Measurements from ENCODE around the gene CFAP221. TPM values are rescaled to one million over a fixed set of nuclear protein-coding genes. Genes with fewer than 3 reads are reported as not detected.
"Not testable (repeated sequence)": the region's sequence is repeated elsewhere in the genome, so short reads cannot be mapped to it uniquely, and the experiment has no call there.

CFAP221 gene
- total and polyA plus RNA-seq, 2 donors, result 0.14 to 0.41 TPM

DNA sequence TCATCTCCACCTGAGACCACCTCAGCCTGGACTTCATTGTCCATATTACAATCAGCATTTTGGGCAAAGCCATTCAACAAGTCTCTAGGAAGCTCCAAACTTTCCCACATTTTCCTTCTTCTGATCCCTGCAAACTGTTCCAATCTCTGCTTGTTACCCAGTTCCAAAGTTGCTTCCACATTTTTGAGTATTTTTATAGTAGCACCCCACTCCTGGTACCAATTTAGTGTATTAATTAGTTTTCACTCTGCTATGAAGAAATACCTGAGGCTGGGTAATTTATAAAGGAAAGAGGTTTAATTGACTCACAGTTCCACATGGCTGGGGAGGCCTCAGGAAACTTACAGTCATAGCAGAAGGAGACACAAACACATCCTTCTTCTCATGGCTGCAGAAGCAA lies 69.9 kb downstream of the CFAP221 start:
- H3K4me1 ChIP-seq (ENCODE audit: control insufficient read depth in 2 of 2, insufficient read depth in 2 of 2, low read length in 2 of 2); H3K27ac ChIP-seq (ENCODE audit: low read depth in 1 of 2, low read length in 1 of 2); H3K9me3 ChIP-seq (ENCODE audit: control insufficient read depth in 2 of 2, insufficient read depth in 1 of 2, low read length in 1 of 2); H3K27me3 ChIP-seq (ENCODE audit: control insufficient read depth in 2 of 2, insufficient read depth in 1 of 2, low read length in 1 of 2); H3K4me3 ChIP-seq (ENCODE audit: low read length in 2 of 2); H3K36me3 ChIP-seq (ENCODE audit: control insufficient read depth in 2 of 2, insufficient read depth in 2 of 2, low read length in 1 of 2); DNase-seq (ENCODE audit: low read depth in 6 of 9, low spot score in 9 of 9): not testable (repeated sequence)

DNA sequence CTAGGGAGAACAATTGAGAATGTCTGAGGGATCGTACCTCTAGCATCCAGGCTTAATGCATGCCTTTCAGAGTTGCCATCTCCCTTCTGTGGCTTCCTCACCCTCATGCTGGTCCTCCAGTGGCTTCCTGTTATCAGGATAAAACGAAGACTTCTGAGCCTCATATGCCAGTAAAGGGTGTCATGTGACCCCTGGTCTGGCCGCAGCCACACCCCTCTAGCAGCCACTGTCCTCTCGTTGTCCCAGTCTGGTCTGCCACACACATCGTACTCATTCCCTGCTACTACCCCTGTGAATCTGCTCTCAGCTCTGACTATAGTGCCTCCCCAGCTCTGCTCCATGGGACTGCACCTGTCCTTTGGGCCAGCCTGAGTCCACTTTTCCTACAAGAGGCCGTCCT lies 72.2 kb downstream of the CFAP221 start:
- peaks cover 0 to 4% of the 10 kb centered on the region in 2 donors for H3K9me3 ChIP-seq (ENCODE audit: control insufficient read depth in 2 of 2, insufficient read depth in 1 of 2, low read length in 1 of 2)
- no peak for DNase-seq (ENCODE audit: low read depth in 6 of 9, low spot score in 9 of 9)
- no peaks in the 10 kb centered on the region for H3K36me3 ChIP-seq (ENCODE audit: control insufficient read depth in 2 of 2, insufficient read depth in 2 of 2, low read length in 1 of 2)
- no peak overlapping the region for H3K27ac ChIP-seq (ENCODE audit: low read depth in 1 of 2, low read length in 1 of 2)
- H3K4me3 ChIP-seq (ENCODE audit: low read length in 2 of 2), result no peak overlapping the region
- no peaks in the 10 kb centered on the region for H3K27me3 ChIP-seq (ENCODE audit: control insufficient read depth in 2 of 2, insufficient read depth in 1 of 2, low read length in 1 of 2)
- no peaks in the 10 kb centered on the region for H3K4me1 ChIP-seq (ENCODE audit: control insufficient read depth in 2 of 2, insufficient read depth in 2 of 2, low read length in 2 of 2)
- WGBS, result 88% methylated on average over 6 of the region's 6 CpGs

DNA sequence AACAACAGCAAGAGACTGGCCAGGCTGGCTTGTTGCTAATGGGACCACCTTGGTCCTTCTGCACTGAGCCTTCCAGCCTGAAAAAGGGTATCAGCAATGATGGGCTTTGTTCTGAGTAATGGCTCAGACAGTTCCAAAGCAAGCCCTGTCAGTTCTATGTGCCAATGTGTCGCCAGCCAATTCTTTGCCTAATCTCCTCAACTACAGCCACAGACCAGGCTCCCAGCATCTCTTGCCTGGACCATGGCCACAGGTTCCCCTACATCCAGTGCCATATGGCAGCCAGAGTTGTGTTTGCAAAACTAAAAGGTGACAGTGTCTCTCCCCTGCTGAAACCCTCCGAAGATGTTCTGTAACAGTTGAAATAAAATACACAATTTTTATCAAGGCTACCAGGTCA lies 73.2 kb downstream of the CFAP221 start:
- Histone ChIP-seq H3K27me3 (ENCODE audit: control insufficient read depth in 2 of 2, insufficient read depth in 1 of 2, low read length in 1 of 2) (no peaks in the 10 kb centered on the region), H3K4me3 (ENCODE audit: low read length in 2 of 2) (no peak overlapping the region), H3K36me3 (ENCODE audit: control insufficient read depth in 2 of 2, insufficient read depth in 2 of 2, low read length in 1 of 2) (no peaks in the 10 kb centered on the region), H3K9me3 (ENCODE audit: control insufficient read depth in 2 of 2, insufficient read depth in 1 of 2, low read length in 1 of 2) (peaks cover 0 to 4% of the 10 kb centered on the region in 2 donors), H3K4me1 (ENCODE audit: control insufficient read depth in 2 of 2, insufficient read depth in 2 of 2, low read length in 2 of 2) (no peaks in the 10 kb centered on the region), H3K27ac (ENCODE audit: low read depth in 1 of 2, low read length in 1 of 2) (no peak overlapping the region)
- WGBS, result 95% methylated on average over 2 of the region's 2 CpGs
- no peak for DNase-seq (ENCODE audit: low read depth in 6 of 9, low spot score in 9 of 9)

DNA sequence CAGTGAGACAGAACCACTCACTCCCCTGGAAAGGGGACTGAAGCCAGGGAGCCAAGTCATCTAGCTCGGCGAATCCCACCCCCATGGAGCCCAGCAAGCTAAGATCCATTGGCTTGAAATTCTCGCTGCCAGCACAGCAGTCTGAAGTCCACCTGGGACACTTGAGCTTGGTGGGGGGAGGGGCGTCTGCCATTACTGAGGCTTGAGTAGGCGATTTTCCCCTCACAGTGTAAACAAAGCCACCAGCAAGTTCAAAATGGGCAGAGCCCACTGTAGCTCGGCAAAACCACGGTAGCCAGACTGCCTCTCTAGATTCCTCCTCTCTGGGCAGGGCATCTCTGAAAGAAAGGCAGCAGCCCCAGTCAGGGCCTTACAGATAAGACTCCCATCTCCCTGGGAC lies 74.5 kb downstream of the CFAP221 start:
- not testable (repeated sequence) for DNase-seq (ENCODE audit: low read depth in 6 of 9, low spot score in 9 of 9); H3K27me3 ChIP-seq (ENCODE audit: control insufficient read depth in 2 of 2, insufficient read depth in 1 of 2, low read length in 1 of 2); H3K27ac ChIP-seq (ENCODE audit: low read depth in 1 of 2, low read length in 1 of 2); H3K4me1 ChIP-seq (ENCODE audit: control insufficient read depth in 2 of 2, insufficient read depth in 2 of 2, low read length in 2 of 2); H3K36me3 ChIP-seq (ENCODE audit: control insufficient read depth in 2 of 2, insufficient read depth in 2 of 2, low read length in 1 of 2); H3K4me3 ChIP-seq (ENCODE audit: low read length in 2 of 2); H3K9me3 ChIP-seq (ENCODE audit: control insufficient read depth in 2 of 2, insufficient read depth in 1 of 2, low read length in 1 of 2)
- WGBS, result 87% methylated on average over 7 of the region's 7 CpGs

DNA sequence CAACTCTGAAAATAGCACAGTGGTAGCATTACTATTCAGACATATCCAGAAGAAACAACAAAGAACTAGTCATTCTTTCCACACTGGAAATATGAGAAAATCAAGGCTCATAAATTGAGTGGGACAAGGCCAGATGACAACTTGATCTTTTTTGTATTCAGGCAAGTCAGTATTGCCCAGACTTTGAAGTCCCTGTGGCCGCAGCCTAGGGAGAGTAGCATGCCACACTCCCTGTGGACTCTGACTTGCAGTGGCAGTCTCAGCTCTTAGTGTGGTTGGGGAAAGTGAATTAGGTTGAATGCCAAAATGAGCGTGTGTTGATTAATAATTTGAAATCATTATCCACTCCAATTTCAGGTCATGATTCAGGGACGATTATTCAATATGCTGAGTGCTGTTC lies 81.0 kb downstream of the CFAP221 start:
- Histone ChIP-seq H3K27me3 (ENCODE audit: control insufficient read depth in 2 of 2, insufficient read depth in 1 of 2, low read length in 1 of 2) (no peaks in the 10 kb centered on the region), H3K9me3 (ENCODE audit: control insufficient read depth in 2 of 2, insufficient read depth in 1 of 2, low read length in 1 of 2) (no peaks in the 10 kb centered on the region), H3K4me1 (ENCODE audit: control insufficient read depth in 2 of 2, insufficient read depth in 2 of 2, low read length in 2 of 2) (no peaks in the 10 kb centered on the region), H3K4me3 (ENCODE audit: low read length in 2 of 2) (no peak overlapping the region), H3K27ac (ENCODE audit: low read depth in 1 of 2, low read length in 1 of 2) (no peak overlapping the region), H3K36me3 (ENCODE audit: control insufficient read depth in 2 of 2, insufficient read depth in 2 of 2, low read length in 1 of 2) (no peaks in the 10 kb centered on the region)
- no peak for DNase-seq (ENCODE audit: low read depth in 6 of 9, low spot score in 9 of 9)
- WGBS, result 97% methylated on average over 3 of the region's 3 CpGs

DNA sequence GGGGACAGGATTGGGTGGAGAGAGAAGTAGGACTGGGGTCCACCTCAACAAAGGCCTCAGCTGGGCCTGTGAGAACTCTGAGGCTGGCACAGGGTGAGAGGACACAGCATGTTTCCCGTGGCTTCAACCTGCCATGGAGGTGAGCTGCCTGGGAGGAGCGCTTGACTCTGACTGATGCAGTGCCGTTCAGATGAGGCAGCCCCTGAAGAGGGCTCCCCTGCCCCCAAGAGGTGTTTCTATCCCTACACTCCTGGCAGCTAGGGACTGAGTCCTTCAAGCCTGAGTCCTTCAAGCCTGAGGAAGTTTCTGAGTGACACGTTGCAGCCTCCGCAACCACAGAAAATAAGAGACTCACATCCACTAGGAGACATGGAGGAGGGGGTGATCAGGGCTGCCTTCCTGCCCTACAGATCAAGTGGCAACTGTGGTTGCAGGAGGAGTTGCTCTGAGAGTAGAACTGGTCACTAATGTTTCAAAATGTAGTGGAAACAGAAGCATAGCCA lies 85.1 kb downstream of the CFAP221 start:
- H3K27ac ChIP-seq (ENCODE audit: low read depth in 1 of 2, low read length in 1 of 2), result no peak overlapping the region
- no peaks in the 10 kb centered on the region for H3K27me3 ChIP-seq (ENCODE audit: control insufficient read depth in 2 of 2, insufficient read depth in 1 of 2, low read length in 1 of 2)
- H3K4me1 ChIP-seq (ENCODE audit: control insufficient read depth in 2 of 2, insufficient read depth in 2 of 2, low read length in 2 of 2), result no peaks in the 10 kb centered on the region
- no peaks in the 10 kb centered on the region for H3K9me3 ChIP-seq (ENCODE audit: control insufficient read depth in 2 of 2, insufficient read depth in 1 of 2, low read length in 1 of 2)
- H3K4me3 ChIP-seq (ENCODE audit: low read length in 2 of 2), result no peak overlapping the region
- H3K36me3 ChIP-seq (ENCODE audit: control insufficient read depth in 2 of 2, insufficient read depth in 2 of 2, low read length in 1 of 2), result no peaks in the 10 kb centered on the region
- WGBS, result 83% methylated on average over 5 of the region's 5 CpGs
- DNase-seq (ENCODE audit: low read depth in 6 of 9, low spot score in 9 of 9), result no peak

DNA sequence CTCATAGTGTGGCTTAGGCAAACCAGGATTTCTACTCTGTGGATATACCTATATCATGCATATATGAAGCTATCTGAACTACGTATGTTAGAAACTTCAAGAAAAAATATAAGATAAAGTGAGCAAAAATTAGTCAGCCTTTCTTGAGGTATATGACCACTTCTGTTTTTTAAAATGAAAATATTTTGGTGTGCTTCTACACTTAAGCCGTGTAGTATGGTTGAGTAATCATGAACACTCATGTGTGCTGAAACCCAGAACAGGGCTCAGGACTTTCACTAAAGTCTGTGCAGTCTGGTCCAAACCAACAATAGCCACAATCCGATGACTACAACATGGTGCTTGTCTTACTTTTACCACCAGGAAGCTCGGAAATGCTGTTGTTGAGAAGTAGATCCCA lies 85.9 kb downstream of the CFAP221 start:
- H3K4me1 ChIP-seq (ENCODE audit: control insufficient read depth in 2 of 2, insufficient read depth in 2 of 2, low read length in 2 of 2), result no peaks in the 10 kb centered on the region
- H3K36me3 ChIP-seq (ENCODE audit: control insufficient read depth in 2 of 2, insufficient read depth in 2 of 2, low read length in 1 of 2), result no peaks in the 10 kb centered on the region
- no peak for DNase-seq (ENCODE audit: low read depth in 6 of 9, low spot score in 9 of 9)
- 94% methylated on average over 4 of the region's 4 CpGs for WGBS
- no peak overlapping the region for H3K27ac ChIP-seq (ENCODE audit: low read depth in 1 of 2, low read length in 1 of 2)
- no peaks in the 10 kb centered on the region for H3K27me3 ChIP-seq (ENCODE audit: control insufficient read depth in 2 of 2, insufficient read depth in 1 of 2, low read length in 1 of 2)
- no peaks in the 10 kb centered on the region for H3K9me3 ChIP-seq (ENCODE audit: control insufficient read depth in 2 of 2, insufficient read depth in 1 of 2, low read length in 1 of 2)
- no peak overlapping the region for H3K4me3 ChIP-seq (ENCODE audit: low read length in 2 of 2)

DNA sequence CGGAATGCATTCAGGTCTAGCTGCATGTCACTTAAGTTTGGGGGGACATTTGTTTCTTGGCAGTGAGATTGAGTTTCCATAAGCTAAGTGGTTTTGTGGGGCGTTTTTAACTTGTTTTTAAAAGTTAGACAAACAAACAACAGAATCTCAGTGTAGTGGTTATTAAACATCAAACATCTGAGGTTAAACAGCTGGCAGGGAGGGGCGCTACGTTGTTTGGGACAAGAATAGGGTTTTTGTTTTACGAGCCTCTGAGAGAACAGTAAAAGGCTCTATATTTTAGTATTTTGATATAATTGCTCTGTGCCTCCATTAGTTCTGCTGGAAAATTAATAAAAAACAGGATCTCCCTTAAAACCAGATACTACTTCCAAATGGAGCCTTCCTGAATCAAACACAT lies 93.1 kb downstream of the CFAP221 start:
- no peaks in the 10 kb centered on the region for H3K36me3 ChIP-seq (ENCODE audit: control insufficient read depth in 2 of 2, insufficient read depth in 2 of 2, low read length in 1 of 2)
- peaks cover 0 to 2% of the 10 kb centered on the region in 2 donors for H3K27me3 ChIP-seq (ENCODE audit: control insufficient read depth in 2 of 2, insufficient read depth in 1 of 2, low read length in 1 of 2)
- no peak for DNase-seq (ENCODE audit: low read depth in 6 of 9, low spot score in 9 of 9)
- H3K27ac ChIP-seq (ENCODE audit: low read depth in 1 of 2, low read length in 1 of 2), result no peak overlapping the region
- H3K4me1 ChIP-seq (ENCODE audit: control insufficient read depth in 2 of 2, insufficient read depth in 2 of 2, low read length in 2 of 2), result no peaks in the 10 kb centered on the region
- 72% methylated on average over 5 of the region's 5 CpGs for WGBS
- no peak overlapping the region for H3K4me3 ChIP-seq (ENCODE audit: low read length in 2 of 2)
- H3K9me3 ChIP-seq (ENCODE audit: control insufficient read depth in 2 of 2, insufficient read depth in 1 of 2, low read length in 1 of 2), result no peaks in the 10 kb centered on the region

DNA sequence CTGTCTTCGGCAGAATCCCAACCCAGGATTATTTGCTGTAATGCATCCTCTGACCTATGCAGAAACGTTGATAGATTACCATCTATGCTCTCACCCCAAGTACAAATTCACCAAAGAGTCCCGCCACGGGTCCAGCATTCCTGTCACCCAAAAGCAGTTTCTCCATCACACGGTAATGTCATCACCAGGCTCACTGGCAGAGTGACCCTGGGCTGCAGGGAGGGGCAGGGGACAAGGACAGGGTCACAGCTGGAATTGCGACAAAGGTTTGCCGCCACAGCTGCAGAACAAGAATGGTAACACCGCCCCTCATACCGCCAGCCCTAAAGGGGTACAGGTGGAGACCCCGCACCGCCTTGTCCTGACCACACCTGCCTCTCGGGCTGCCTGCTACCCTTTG lies 94.0 kb downstream of the CFAP221 start:
- no peak overlapping the region for H3K27ac ChIP-seq (ENCODE audit: low read depth in 1 of 2, low read length in 1 of 2)
- H3K4me1 ChIP-seq (ENCODE audit: control insufficient read depth in 2 of 2, insufficient read depth in 2 of 2, low read length in 2 of 2), result no peaks in the 10 kb centered on the region
- no peaks in the 10 kb centered on the region for H3K9me3 ChIP-seq (ENCODE audit: control insufficient read depth in 2 of 2, insufficient read depth in 1 of 2, low read length in 1 of 2)
- no peaks in the 10 kb centered on the region for H3K36me3 ChIP-seq (ENCODE audit: control insufficient read depth in 2 of 2, insufficient read depth in 2 of 2, low read length in 1 of 2)
- no peak overlapping the region for H3K4me3 ChIP-seq (ENCODE audit: low read length in 2 of 2)
- peaks cover 0 to 2% of the 10 kb centered on the region in 2 donors for H3K27me3 ChIP-seq (ENCODE audit: control insufficient read depth in 2 of 2, insufficient read depth in 1 of 2, low read length in 1 of 2)
- no peak for DNase-seq (ENCODE audit: low read depth in 6 of 9, low spot score in 9 of 9)
- WGBS, result 86% methylated on average over 12 of the region's 12 CpGs
